ES-I3 (cell line): ENCODE measurements around the gene OR6C1.
"Not testable (repeated sequence)": the region's sequence is repeated elsewhere in the genome, so short reads cannot be mapped to it uniquely, and the experiment has no call there.

ENCODE experiments used
- H3K36me3 ChIP-seq: 2 replicates; pipeline ENCODE4 v1.6.1; 2013; ENCODE audit warnings: mild to moderate bottlenecking, low read length, control low read depth, moderate library complexity; ENCODE audit not compliant: insufficient read depth
- H3K4me1 ChIP-seq: 2 replicates; pipeline ENCODE4 v1.6.1; 2013; ENCODE audit warnings: mild to moderate bottlenecking, control low read depth, low read length; ENCODE audit not compliant: insufficient read depth
- H3K9ac ChIP-seq: 2 replicates; pipeline ENCODE4 v1.6.1; 2013; ENCODE audit warnings: low read depth, mild to moderate bottlenecking, low read length, moderate library complexity
- H3K9me3 ChIP-seq: 2 replicates; pipeline ENCODE4 v1.6.1; 2013; ENCODE audit warnings: mild to moderate bottlenecking, low read length, moderate library complexity; ENCODE audit not compliant: control insufficient read depth, insufficient read depth

OR6C1 gene

DNA sequence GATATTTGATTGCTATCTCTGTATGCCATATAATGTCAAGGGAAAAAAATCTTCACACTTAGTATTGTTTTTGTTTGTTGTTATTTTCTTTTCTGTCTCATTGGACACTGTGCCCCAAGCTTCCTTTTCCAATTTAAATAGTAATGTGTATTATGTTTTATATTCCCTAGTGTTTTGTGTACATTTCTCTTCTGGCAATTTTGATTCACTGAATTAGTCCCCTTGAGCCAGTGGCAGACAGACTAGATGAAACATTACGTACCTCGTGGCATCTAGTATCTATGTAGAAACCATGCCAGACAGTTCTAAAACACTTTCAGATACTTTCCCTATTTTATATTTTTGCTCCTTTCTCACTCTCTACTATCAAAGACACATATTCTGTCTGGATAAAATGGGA is at the start of gene OR6C1:
OR6C1 (plus strand) TSS at position 301 of the 400 bp plus-strand sequence. CDS start 6,257 bp downstream, outside the sequence.
- Histone ChIP-seq H3K9me3 (no peaks in the 10 kb centered on the region), H3K9ac (no peak within 1 kb of the TSS), H3K4me1 (no peaks in the 10 kb centered on the region), H3K36me3 (no peaks in the 10 kb centered on the region)

DNA sequence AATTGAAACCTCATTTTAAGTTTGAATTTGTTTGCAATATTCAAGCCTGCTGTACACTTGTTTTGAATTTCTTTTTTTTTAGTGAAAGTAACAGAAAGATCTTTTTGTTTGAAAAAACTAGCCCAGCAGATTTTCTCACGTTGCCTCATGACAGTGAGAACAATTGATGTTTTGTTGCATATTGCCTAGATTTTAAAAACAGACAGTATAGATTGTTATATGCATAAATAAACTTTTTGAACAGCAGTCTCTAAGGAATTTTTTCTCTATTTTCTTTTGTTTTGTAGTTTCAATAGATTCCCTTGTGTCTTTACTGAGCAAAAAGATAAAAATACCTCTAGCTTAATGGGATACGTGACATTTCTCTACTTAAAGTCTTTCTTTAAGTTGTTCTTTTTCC is 33.2 kb upstream of the OR6C1 start:
- Histone ChIP-seq H3K9ac (no peak overlapping the region), H3K4me1 (no peaks in the 10 kb centered on the region), H3K9me3 (peaks cover 6% of the 10 kb centered on the region; the same call in 1 of the 2 replicates), H3K36me3 (no peaks in the 10 kb centered on the region)

DNA sequence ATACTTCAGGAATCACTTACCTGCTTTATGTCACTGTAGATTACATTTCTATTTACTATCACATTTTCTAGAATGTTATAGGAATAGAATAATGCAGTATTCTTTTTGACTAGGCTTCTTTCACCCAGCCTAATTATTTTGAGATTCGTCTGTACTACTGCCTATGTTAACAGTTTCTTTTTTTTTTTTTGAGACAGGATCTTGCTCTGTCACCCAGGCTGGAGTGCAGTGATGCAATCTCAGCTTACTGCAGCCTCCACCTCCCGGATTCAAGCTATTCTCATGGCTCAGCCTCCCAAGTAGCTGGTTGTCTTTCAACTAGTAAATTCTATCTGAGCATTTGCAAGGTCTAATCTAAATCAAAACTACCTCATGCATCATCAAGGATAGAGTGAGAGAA is 24.1 kb upstream of the OR6C1 start:
- no peak overlapping the region for H3K9ac ChIP-seq
- H3K36me3 ChIP-seq = no peaks in the 10 kb centered on the region
- no peaks in the 10 kb centered on the region for H3K4me1 ChIP-seq
- H3K9me3 ChIP-seq = no peaks in the 10 kb centered on the region; the same call in 1 of the 2 replicates

GRCh38 chr12:55296469-55296868 is 17.7 kb upstream of the OR6C1 start, which contains the start of gene OR6C6:
Gene OR6C6, minus strand, starts transcription at chr12:55296569. Its CDS starts 1,337 bp downstream, at chr12:55295232.
- Histone ChIP-seq H3K9me3 (no peaks in the 10 kb centered on the region), H3K9ac (no peak within 1 kb of the TSS), H3K36me3 (no peaks in the 10 kb centered on the region), H3K4me1 (no peaks in the 10 kb centered on the region)

DNA sequence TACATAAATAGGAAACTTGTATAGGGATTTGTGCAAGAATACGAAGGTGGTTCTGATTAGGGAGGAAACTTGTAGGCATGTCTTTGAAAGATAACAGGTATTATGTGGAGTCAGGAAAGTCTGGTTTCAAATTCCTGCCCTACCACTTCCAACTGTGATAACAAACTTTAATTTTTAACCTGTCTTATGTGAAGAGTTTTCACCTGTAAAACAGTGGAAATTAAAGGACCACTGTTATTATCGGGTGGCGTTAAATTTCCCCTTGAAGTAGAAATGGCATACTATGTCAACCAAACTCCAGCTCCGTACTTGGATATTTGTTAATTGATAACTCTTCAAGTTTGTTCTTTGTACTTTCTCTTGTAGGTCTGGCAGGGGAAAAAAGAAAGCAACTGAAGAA is 6.1 kb downstream of the OR6C1 start:
- Histone ChIP-seq H3K4me1 (no peaks in the 10 kb centered on the region), H3K9me3 (0 out of 2 replicates have a peak, but pooled peaks cover 2% of the 10 kb centered on the region), H3K36me3 (no peaks in the 10 kb centered on the region), H3K9ac (no peak overlapping the region)

DNA sequence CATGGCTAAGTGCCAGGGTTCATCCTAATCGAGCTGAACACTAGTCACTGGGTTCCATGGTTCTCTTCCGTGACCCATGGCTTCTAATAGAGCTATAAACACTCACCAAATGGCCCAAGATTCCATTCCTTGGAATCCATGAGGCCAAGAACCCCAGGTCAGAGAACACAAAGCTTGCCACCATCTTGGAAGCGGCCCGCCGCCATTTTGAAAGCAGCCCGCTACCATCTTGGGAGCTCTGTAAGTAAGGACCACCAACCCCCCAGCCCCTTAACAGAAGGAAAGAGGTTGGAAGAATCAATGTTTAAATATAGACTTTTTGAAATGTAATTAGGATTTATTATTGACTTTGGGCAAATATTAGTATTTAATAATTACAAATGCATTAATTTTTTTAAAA is 11.7 kb downstream of the OR6C1 start:
- not testable (repeated sequence) for H3K36me3 ChIP-seq, H3K9me3 ChIP-seq, H3K9ac ChIP-seq

GRCh38 chr12:55330446-55330845 is 16.3 kb downstream of the OR6C1 start, which contains the start of gene OR6C3:
Gene OR6C3, plus strand, starts transcription at chr12:55330746. Its CDS starts 955 bp downstream, at chr12:55331701.
- no peaks in the 10 kb centered on the region for H3K36me3 ChIP-seq
- no peak within 1 kb of the TSS for H3K9ac ChIP-seq
- peaks cover 10% of the 10 kb centered on the region; the same call in 1 of the 2 replicates for H3K4me1 ChIP-seq
- H3K9me3 ChIP-seq = no peaks in the 10 kb centered on the region

More for the DNA sequence above, 11.7 kb downstream of the OR6C1 start:
- not testable (repeated sequence) for H3K4me1 ChIP-seq

- H3K4me1 ChIP-seq = peaks cover 10% of the 10 kb centered on the region; the same call in 1 of the 2 replicates
- no peak overlapping the region for H3K9ac ChIP-seq
- no peaks in the 10 kb centered on the region for H3K9me3 ChIP-seq
- H3K36me3 ChIP-seq = no peaks in the 10 kb centered on the region
These were observed 21.9 kb downstream of the OR6C1 start for GRCh38 chr12:55336002-55336401.

DNA sequence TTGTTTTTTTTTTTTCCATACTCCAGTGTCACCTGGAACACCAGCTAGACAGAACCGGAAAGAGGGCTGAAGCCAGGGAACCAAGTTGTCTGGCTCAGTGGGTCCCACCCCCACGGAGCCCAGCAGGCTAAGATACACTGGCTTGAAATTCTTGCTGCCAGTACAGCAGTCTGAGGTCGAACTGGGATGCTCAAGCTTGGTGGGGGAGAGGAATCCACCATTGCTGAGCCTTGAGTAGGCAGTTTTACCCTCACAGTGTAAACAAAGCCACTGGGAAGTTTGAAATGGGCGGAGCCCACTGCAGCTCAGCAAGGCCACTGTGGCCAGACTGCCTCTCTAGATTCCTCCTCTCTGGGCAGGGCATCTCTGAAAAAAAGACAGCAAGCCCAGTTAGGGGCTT is 41.2 kb downstream of the OR6C1 start:
- not testable (repeated sequence) for H3K9me3 ChIP-seq, H3K4me1 ChIP-seq, H3K9ac ChIP-seq, H3K36me3 ChIP-seq

- no peak within 1 kb of the TSS for H3K9ac ChIP-seq
- no peaks in the 10 kb centered on the region for H3K4me1 ChIP-seq
- H3K9me3 ChIP-seq = no peaks in the 10 kb centered on the region
- H3K36me3 ChIP-seq = no peaks in the 10 kb centered on the region
These were observed 48.5 kb downstream of the OR6C1 start, which contains the start of gene OR6C75 for GRCh38 chr12:55362675-55363074. Gene OR6C75, plus strand, starts transcription at chr12:55362975. Its CDS starts 2,136 bp downstream, at chr12:55365111.

DNA sequence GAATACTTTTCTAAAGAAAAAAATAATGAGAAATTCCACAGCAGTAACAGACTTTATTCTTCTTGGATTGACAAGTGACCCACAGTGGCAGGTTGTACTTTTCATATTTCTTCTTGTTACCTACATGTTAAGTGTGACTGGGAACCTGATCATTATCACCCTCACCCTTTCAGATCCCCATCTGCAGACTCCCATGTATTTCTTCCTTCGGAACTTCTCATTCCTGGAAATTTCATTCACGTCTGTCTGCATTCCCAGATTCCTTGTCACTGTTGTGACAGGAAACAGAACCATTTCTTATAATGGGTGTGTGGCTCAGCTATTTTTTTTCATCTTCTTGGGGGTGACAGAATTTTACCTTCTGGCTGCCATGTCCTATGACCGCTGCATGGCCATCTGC is 50.9 kb downstream of the OR6C1 start:
- Histone ChIP-seq H3K4me1 (no peaks in the 10 kb centered on the region), H3K9ac (no peak overlapping the region), H3K9me3 (no peaks in the 10 kb centered on the region), H3K36me3 (no peaks in the 10 kb centered on the region)
